ENCODE data around the gene MARCHF2.
"Not testable (repeated sequence)": the region's sequence is repeated elsewhere in the genome, so short reads cannot be mapped to it uniquely, and the experiment has no call there.

MARCHF2 gene

GRCh38 chr19:8379156-8379891 is 33.8 kb upstream of the MARCHF2 start:
- intact Hi-C loops (cut with micrococcal nuclease); H3K4me3 Mint-ChIP-seq; H3K27ac Mint-ChIP-seq; H3K27me3 Mint-ChIP-seq: not testable (repeated sequence)
- H3K9me3 Mint-ChIP-seq = peaks cover 10% of the 10 kb centered on the region
- peaks cover 32% of the 10 kb centered on the region for H3K36me3 Mint-ChIP-seq (ENCODE audit: low read depth)
- peaks cover 12% of the 10 kb centered on the region for H3K4me1 Mint-ChIP-seq (ENCODE audit: low read depth)

GRCh38 chr19:8384569-8384968 is 28.5 kb upstream of the MARCHF2 start:
- not testable (repeated sequence) for H3K27me3 Mint-ChIP-seq
- peak overlapping the region; percentile 21 for H3K27ac Mint-ChIP-seq

GRCh38 chr19:8385103-8385502 is 28.0 kb upstream of the MARCHF2 start:
- intact Hi-C loops (cut with micrococcal nuclease); H3K4me3 Mint-ChIP-seq: not testable (repeated sequence)
- peak overlapping the region; percentile 21 for H3K27ac Mint-ChIP-seq

More at GRCh38 chr19:8384569-8384968, 28.5 kb upstream of the MARCHF2 start:
- H3K9me3 Mint-ChIP-seq; H3K4me3 Mint-ChIP-seq; intact Hi-C loops (cut with micrococcal nuclease): not testable (repeated sequence)
- Mint-ChIP-seq H3K4me1 (ENCODE audit: low read depth) (peaks cover 24% of the 10 kb centered on the region), H3K36me3 (ENCODE audit: low read depth) (peaks cover 18% of the 10 kb centered on the region)

GRCh38 chr19:8385566-8385965 is 27.5 kb upstream of the MARCHF2 start:
- peaks cover 15% of the 10 kb centered on the region for H3K36me3 Mint-ChIP-seq (ENCODE audit: low read depth)
- H3K4me3 Mint-ChIP-seq; H3K27me3 Mint-ChIP-seq; intact Hi-C loops (cut with micrococcal nuclease); H3K27ac Mint-ChIP-seq; H3K9me3 Mint-ChIP-seq: not testable (repeated sequence)
- H3K4me1 Mint-ChIP-seq (ENCODE audit: low read depth) = peaks cover 17% of the 10 kb centered on the region

More at GRCh38 chr19:8385103-8385502, 28.0 kb upstream of the MARCHF2 start:
- peaks cover 15% of the 10 kb centered on the region for H3K36me3 Mint-ChIP-seq (ENCODE audit: low read depth)
- H3K27me3 Mint-ChIP-seq, H3K9me3 Mint-ChIP-seq: not testable (repeated sequence)
- H3K4me1 Mint-ChIP-seq (ENCODE audit: low read depth) = peaks cover 21% of the 10 kb centered on the region

GRCh38 chr19:8386419-8386818 is 26.7 kb upstream of the MARCHF2 start:
- H3K9me3 Mint-ChIP-seq; intact Hi-C loops (cut with micrococcal nuclease); H3K27me3 Mint-ChIP-seq; H3K4me3 Mint-ChIP-seq; H3K27ac Mint-ChIP-seq: not testable (repeated sequence)
- Mint-ChIP-seq H3K4me1 (ENCODE audit: low read depth) (peaks cover 25% of the 10 kb centered on the region), H3K36me3 (ENCODE audit: low read depth) (peaks cover 15% of the 10 kb centered on the region)

GRCh38 chr19:8386990-8387389 is 26.1 kb upstream of the MARCHF2 start:
- Mint-ChIP-seq H3K27me3 (no peaks in the 10 kb centered on the region), H3K9me3 (peaks cover 6% of the 10 kb centered on the region), H3K4me3 (no peak overlapping the region), H3K4me1 (ENCODE audit: low read depth) (peaks cover 31% of the 10 kb centered on the region), H3K36me3 (ENCODE audit: low read depth) (peaks cover 19% of the 10 kb centered on the region), H3K27ac (no peak overlapping the region)
- intact Hi-C loops (cut with micrococcal nuclease) = no loop called here

GRCh38 chr19:8387688-8388611 is 25.2 kb upstream of the MARCHF2 start:
- intact Hi-C loops (cut with micrococcal nuclease) = no loop called here
- Mint-ChIP-seq H3K27me3 (no peaks in the 10 kb centered on the region), H3K36me3 (ENCODE audit: low read depth) (peaks cover 23% of the 10 kb centered on the region), H3K9me3 (peaks cover 6% of the 10 kb centered on the region), H3K27ac (no peak overlapping the region), H3K4me3 (no peak overlapping the region), H3K4me1 (ENCODE audit: low read depth) (peaks cover 39% of the 10 kb centered on the region)

- Mint-ChIP-seq H3K36me3 (ENCODE audit: low read depth) (peaks cover 29% of the 10 kb centered on the region), H3K27me3 (no peaks in the 10 kb centered on the region), H3K4me1 (ENCODE audit: low read depth) (peaks cover 44% of the 10 kb centered on the region), H3K9me3 (peaks cover 6% of the 10 kb centered on the region), H3K27ac (no peak overlapping the region), H3K4me3 (no peak overlapping the region)
- intact Hi-C loops (cut with micrococcal nuclease) = no loop called here
These were observed 24.5 kb upstream of the MARCHF2 start for GRCh38 chr19:8388612-8388958.

GRCh38 chr19:8389891-8390616 is 23.1 kb upstream of the MARCHF2 start, which contains the start of gene RAB11B:
Gene RAB11B (plus strand): TSS chr19:8390360. CDS start chr19:8390417, 57 bp downstream.
- Mint-ChIP-seq H3K4me3 (peak within 1 kb of the TSS; percentile 90), H3K27ac (peak within 1 kb of the TSS; percentile 91), H3K36me3 (ENCODE audit: low read depth) (peaks cover 44% of the 10 kb centered on the region), H3K27me3 (no peaks in the 10 kb centered on the region), H3K4me1 (ENCODE audit: low read depth) (peaks cover 34% of the 10 kb centered on the region), H3K9me3 (peaks cover 6% of the 10 kb centered on the region)
- intact Hi-C loops (cut with micrococcal nuclease) = loop anchor here (1.0 to 2.0 kb wide), 2 partner anchors 28 to 35 kb away; no protein-coding TSS in a partner anchor

GRCh38 chr19:8390617-8390981 is 22.5 kb upstream of the MARCHF2 start:
- peaks cover 6% of the 10 kb centered on the region for H3K9me3 Mint-ChIP-seq

GRCh38 chr19:8391198-8392016 is 21.7 kb upstream of the MARCHF2 start:
- intact Hi-C loops (cut with micrococcal nuclease) = loop anchor here (2.0 kb wide), 1 partner anchor 37 kb away; no protein-coding TSS in a partner anchor
- peaks cover 6% of the 10 kb centered on the region for H3K9me3 Mint-ChIP-seq
- peaks cover 32% of the 10 kb centered on the region for H3K4me1 Mint-ChIP-seq (ENCODE audit: low read depth)
- H3K4me3 Mint-ChIP-seq = peak overlapping the region; percentile 20
- peak overlapping the region; percentile 91 for H3K27ac Mint-ChIP-seq
- H3K27me3 Mint-ChIP-seq = no peaks in the 10 kb centered on the region
- peaks cover 57% of the 10 kb centered on the region for H3K36me3 Mint-ChIP-seq (ENCODE audit: low read depth)

More at GRCh38 chr19:8390617-8390981, 22.5 kb upstream of the MARCHF2 start:
- H3K4me3 Mint-ChIP-seq = peak overlapping the region; percentile 90
- H3K4me1 Mint-ChIP-seq (ENCODE audit: low read depth) = peaks cover 28% of the 10 kb centered on the region
- H3K27me3 Mint-ChIP-seq = no peaks in the 10 kb centered on the region
- peaks cover 49% of the 10 kb centered on the region for H3K36me3 Mint-ChIP-seq (ENCODE audit: low read depth)
- intact Hi-C loops (cut with micrococcal nuclease) = loop anchor here (1.0 to 2.0 kb wide), 2 partner anchors 28 to 36 kb away; no protein-coding TSS in a partner anchor
- H3K27ac Mint-ChIP-seq = peak overlapping the region; percentile 91

- peaks cover under 1% of the 10 kb centered on the region for H3K9me3 Mint-ChIP-seq
- H3K4me1 Mint-ChIP-seq (ENCODE audit: low read depth) = peaks cover 39% of the 10 kb centered on the region
- H3K4me3 Mint-ChIP-seq = no peak overlapping the region
- H3K27ac Mint-ChIP-seq = peak overlapping the region; percentile 91
- intact Hi-C loops (cut with micrococcal nuclease) = no loop called here
- no peaks in the 10 kb centered on the region for H3K27me3 Mint-ChIP-seq
- peaks cover 58% of the 10 kb centered on the region for H3K36me3 Mint-ChIP-seq (ENCODE audit: low read depth)
These were observed 21.0 kb upstream of the MARCHF2 start for GRCh38 chr19:8392017-8392591.

Data from dendritic cell treated with granulocyte-macrophage colony-stimulating factor and Interleukin-4, amounts not matched to agents 40 ng/mL and 50 ng/mL, for 4 days (primary cell).